VCaP (cell line): ENCODE results near the gene KANSL1.

Experiments used
- H3K27ac ChIP-seq: fragments of 450-650 bp; 2 replicates; pipeline ENCODE4 v1.5.1; 2017
- TF ChIP-seq, protein P1 (sequence below): fragments of 450-650 bp; conservative IDR thresholded peaks from 2 replicates; pipeline ENCODE4 v1.5.1; 2017; ENCODE audit warnings: mild to moderate bottlenecking, moderate library complexity

The KANSL1 gene

DNA sequence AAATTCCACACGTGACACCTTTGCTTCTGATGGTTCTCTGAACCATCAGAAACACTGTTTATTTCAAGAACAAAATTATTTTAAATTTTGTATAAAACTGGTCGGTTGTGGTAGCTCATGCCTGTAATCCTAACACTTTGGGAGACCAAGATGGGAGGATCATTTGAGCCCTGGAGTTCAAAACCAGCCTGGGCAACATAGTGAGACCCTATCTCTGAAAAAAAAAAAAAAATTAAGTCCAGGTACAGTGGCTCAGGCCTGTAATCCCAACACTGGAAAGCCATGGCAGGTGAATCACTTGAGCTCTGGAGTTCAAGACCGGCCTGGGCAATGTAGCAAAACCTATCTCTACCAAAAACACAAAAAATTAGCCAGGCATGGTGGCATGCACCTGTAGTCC lies 8.3 kb upstream of the KANSL1 start:
- H3K27ac ChIP-seq, result no peak overlapping the region
- TF ChIP-seq, protein P1, sequence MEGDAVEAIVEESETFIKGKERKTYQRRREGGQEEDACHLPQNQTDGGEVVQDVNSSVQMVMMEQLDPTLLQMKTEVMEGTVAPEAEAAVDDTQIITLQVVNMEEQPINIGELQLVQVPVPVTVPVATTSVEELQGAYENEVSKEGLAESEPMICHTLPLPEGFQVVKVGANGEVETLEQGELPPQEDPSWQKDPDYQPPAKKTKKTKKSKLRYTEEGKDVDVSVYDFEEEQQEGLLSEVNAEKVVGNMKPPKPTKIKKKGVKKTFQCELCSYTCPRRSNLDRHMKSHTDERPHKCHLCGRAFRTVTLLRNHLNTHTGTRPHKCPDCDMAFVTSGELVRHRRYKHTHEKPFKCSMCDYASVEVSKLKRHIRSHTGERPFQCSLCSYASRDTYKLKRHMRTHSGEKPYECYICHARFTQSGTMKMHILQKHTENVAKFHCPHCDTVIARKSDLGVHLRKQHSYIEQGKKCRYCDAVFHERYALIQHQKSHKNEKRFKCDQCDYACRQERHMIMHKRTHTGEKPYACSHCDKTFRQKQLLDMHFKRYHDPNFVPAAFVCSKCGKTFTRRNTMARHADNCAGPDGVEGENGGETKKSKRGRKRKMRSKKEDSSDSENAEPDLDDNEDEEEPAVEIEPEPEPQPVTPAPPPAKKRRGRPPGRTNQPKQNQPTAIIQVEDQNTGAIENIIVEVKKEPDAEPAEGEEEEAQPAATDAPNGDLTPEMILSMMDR, result no peak

- H3K27ac ChIP-seq, result no peak overlapping the region
- TF ChIP-seq, protein P1, result no peak
Measured at GRCh38 chr17:46200197-46200596, 7.0 kb upstream of the KANSL1 start.

DNA sequence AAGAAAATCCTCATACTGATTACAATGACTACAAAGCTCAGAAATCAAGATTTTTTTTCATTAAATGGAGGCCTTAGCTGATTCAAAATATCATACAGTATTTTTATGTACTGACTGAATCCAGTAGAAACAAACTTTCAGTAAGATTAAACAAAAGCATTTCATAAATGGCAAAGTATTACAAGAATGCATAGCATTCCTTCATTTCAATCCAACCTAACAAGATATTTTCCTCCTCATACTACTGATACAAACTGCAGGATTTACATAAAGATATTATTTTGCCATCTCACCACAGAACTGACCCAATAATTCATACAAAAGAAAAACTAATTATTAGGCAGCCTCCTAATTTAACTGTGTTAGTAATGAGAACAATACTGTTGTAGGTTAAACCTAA lies 6.2 kb upstream of the KANSL1 start:
- H3K27ac ChIP-seq, result no peak overlapping the region
- TF ChIP-seq, protein P1, result no peak

DNA sequence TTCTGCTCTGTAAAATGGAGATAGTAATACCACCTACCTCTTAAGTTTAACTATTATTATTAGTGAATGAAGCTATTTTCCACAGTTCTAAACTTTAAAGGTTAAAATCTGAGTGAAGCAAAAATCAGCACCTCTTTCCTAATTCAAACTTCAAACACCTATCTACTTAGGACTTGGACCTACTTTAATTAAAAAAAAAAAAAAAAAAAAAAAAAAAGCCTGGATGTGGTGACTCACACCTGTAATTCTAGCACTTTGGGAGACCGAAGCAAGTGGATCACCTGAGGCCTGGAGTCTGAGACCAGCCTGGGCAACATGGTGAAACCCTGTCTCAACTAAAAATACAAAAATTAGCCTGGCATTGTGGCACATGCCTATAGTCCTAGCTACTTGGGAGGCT lies 5.0 kb upstream of the KANSL1 start:
- H3K27ac ChIP-seq, result no peak overlapping the region
- TF ChIP-seq, protein P1, result no peak

DNA sequence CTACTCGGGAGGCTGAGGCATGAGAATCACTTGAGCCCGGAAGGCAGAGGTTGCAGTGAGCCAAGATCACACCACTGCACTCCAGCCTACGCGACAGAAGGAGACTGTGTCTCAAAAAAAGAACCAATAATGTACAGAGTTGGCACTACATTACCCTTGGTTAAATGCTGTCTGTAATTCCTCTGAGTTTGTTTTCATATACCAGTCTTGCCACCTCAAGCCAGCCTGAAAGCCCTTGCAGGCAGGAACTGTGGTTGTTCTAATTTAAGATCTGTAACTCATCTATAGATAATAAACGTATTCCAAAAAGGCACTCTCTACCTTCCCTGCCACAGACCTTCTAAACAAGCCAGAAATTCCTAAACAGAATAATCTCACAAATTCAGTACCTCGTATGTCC lies 4.3 kb upstream of the KANSL1 start:
- TF ChIP-seq, protein P1, result no peak
- no peak overlapping the region for H3K27ac ChIP-seq

DNA sequence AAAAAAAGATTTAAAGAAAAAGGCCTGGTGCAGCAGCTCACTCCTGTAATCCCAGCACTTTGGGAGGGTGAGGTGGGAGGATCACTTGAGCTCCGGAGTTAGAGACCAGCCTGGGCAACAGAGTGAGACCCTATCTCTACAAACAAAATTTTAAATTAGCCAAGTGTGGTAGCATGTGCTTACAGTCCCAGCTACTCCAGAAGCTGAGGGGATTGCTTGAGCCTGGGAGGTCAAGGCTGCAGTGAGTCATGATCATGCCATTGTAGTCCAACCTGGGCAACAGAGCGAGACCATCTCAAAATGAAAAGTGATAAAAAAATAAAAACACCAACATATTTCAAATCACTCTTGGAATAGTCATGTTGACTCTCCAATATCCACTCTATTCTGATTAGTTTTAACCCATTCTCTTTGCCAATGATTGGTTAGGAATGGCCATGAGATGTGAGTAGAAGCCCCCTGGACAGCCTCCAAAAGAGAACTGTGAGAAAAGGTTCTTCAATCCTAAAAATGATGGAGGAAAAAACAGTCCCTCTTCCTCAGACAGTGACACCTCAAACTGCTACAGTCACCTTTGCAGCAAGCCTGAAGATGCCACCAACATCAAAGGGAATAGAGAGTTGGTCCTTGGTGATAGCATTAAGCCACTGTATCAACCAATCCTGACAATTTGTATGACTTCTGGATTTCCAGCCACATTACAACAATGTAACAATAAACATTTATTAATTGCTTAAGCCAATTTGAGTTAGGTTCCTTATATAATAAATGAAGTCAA lies 2.9 kb upstream of the KANSL1 start:
- H3K27ac ChIP-seq, result no peak overlapping the region
- TF ChIP-seq, protein P1, result no peak

DNA sequence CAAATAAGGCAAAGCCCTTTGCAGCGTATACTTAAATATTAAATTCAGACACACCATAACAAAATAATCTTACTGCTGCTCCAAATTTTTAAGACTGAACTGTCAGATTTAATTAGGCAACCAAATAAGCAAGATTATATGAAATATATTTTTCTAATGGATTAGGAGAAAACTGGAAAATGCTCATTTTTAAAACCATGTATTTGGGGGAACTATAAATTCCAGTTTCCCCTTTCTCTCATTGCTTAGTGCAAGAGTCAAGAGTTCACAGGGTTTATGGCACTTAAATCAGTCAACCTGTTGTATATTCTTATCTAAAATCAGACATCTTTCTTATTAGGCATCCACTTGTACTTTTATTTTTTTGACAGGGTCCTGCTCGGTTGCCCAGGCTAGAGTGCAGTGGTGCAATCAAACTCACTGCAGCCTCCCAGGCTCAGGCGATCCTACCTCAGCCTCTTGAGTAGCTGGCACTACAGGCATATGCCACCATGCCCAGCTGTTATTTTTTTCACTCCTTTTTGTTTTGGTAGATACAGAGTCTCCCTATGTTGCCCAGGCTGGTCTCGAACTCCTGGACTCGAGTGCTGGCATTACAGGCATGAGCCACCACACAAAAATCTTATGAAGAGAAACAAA lies 2.1 kb upstream of the KANSL1 start:
- H3K27ac ChIP-seq, result peak overlapping the region; percentile 100
- TF ChIP-seq, protein P1, result peak; percentile 53
